ENCODE results near the gene CAMK2A. TPM values are rescaled to one million over a fixed set of nuclear protein-coding genes. Genes with fewer than 3 reads are reported as not detected.

The CAMK2A gene
- polyA plus RNA-seq, 1 donor (not counting 4 experiments of a cell fraction or from before 2014, with no cell fraction given) = 0.05 TPM

DNA sequence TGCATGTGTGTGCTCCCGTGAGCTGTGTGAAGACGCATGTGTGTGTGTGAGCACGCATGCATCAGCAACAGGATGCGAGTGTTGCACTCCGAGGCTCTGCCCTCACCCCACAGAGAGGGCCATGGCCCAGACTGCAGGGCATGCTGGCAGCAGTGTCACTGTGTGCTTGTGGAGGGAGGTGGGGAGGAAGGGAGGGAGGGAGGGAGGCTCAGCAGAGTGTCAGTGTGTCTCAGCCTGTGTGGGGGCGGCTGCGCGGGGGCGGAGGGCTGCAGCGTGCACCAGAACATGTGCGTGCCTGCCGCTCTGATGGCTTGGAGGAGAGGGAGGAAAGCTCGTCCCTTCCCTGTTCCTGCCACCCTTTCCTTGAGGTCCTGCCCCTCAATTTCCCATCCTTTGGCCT, 5.3 kb downstream of the CAMK2A start:
- FAIRE-seq = no peak
- Histone ChIP-seq H3K36me3 (ENCODE audit: control insufficient read depth in 2 of 2, extremely low read depth in 1 of 2, insufficient read depth in 2 of 2, low read length in 2 of 2) (no peaks in the 10 kb centered on the region), H3K79me2 (ENCODE audit: control insufficient read depth, insufficient read depth, low read length) (no peaks in the 10 kb centered on the region), H3K27ac (ENCODE audit: control insufficient read depth, insufficient read depth, low read length) (no peak overlapping the region), H2AFZ (ENCODE audit: control insufficient read depth, low read length) (no peak overlapping the region), H4K20me1 (ENCODE audit: control insufficient read depth, extremely low read depth, insufficient read depth, low read length) (no peaks in the 10 kb centered on the region), H3K4me3 (ENCODE audit: control insufficient read depth in 2 of 3, extremely low read depth in 1 of 3, insufficient read depth in 2 of 3, low read depth in 1 of 3, low read length in 3 of 3) (no peak overlapping the region), H3K9ac (ENCODE audit: control insufficient read depth, extremely low read depth, insufficient read depth, low read length) (no peak overlapping the region), H3K27me3 (ENCODE audit: control insufficient read depth, extremely low read depth, insufficient read depth, low read length) (peaks cover 10% of the 10 kb centered on the region), H3K4me2 (ENCODE audit: control insufficient read depth, extremely low read depth, insufficient read depth, low read depth, low read length) (no peak overlapping the region), H3K9me3 (ENCODE audit: control insufficient read depth, low read depth, low read length) (no peaks in the 10 kb centered on the region), H3K9me1 (ENCODE audit: control insufficient read depth, extremely low read depth, insufficient read depth, low read length) (no peaks in the 10 kb centered on the region), H3K4me1 (ENCODE audit: control insufficient read depth, extremely low read depth, insufficient read depth, low read length) (no peaks in the 10 kb centered on the region)
- TF ChIP-seq, protein P1, sequence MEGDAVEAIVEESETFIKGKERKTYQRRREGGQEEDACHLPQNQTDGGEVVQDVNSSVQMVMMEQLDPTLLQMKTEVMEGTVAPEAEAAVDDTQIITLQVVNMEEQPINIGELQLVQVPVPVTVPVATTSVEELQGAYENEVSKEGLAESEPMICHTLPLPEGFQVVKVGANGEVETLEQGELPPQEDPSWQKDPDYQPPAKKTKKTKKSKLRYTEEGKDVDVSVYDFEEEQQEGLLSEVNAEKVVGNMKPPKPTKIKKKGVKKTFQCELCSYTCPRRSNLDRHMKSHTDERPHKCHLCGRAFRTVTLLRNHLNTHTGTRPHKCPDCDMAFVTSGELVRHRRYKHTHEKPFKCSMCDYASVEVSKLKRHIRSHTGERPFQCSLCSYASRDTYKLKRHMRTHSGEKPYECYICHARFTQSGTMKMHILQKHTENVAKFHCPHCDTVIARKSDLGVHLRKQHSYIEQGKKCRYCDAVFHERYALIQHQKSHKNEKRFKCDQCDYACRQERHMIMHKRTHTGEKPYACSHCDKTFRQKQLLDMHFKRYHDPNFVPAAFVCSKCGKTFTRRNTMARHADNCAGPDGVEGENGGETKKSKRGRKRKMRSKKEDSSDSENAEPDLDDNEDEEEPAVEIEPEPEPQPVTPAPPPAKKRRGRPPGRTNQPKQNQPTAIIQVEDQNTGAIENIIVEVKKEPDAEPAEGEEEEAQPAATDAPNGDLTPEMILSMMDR (optimal IDR thresholded peaks at IDR 0.05 in 1 of 3, IDR thresholded peaks at IDR 0.05 in 1 of 3, conservative IDR thresholded peaks at IDR 0.05 in 1 of 3; ENCODE audit: extremely low read depth in 1 of 3, insufficient read depth in 2 of 3, low read length in 3 of 3) = no peak
- TF ChIP-seq EZH2 (IDR thresholded peaks at IDR 0.05; ENCODE audit: low read length) = no peak
- no peak for DNase-seq (ENCODE audit: low read depth, low spot score)
- dilution Hi-C loops (cut with MboI; ENCODE audit: extremely low pct_ligation_motif_present, low sequenced_read_pairs) = no loop called here

DNA sequence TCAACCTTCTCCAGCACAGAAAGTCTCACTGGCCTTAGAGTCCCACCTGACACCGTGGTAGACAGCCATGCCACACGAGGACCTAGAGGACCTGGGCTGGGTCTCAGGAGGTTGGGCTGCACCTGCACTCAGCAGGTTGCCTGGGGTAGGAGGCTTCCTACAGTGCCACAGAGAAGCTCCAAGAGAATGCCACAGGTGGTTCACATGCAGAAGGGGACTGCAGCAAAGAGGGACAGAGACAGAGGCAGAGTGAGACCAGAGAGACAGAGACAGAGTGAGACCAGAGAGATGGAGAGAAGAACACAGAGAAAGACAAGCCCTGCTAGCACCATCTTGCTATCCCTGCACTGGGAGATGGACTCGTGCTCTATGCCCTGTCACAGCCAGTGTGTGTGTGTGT, 5.7 kb downstream of the CAMK2A start:
- TF ChIP-seq, protein P1 (optimal IDR thresholded peaks at IDR 0.05 in 1 of 3, IDR thresholded peaks at IDR 0.05 in 1 of 3, conservative IDR thresholded peaks at IDR 0.05 in 1 of 3; ENCODE audit: extremely low read depth in 1 of 3, insufficient read depth in 2 of 3, low read length in 3 of 3) = no peak
- TF ChIP-seq EZH2 (IDR thresholded peaks at IDR 0.05; ENCODE audit: low read length) = no peak
- Histone ChIP-seq H2AFZ (ENCODE audit: control insufficient read depth, low read length) (no peak overlapping the region), H4K20me1 (ENCODE audit: control insufficient read depth, extremely low read depth, insufficient read depth, low read length) (no peaks in the 10 kb centered on the region), H3K36me3 (ENCODE audit: control insufficient read depth in 2 of 2, extremely low read depth in 1 of 2, insufficient read depth in 2 of 2, low read length in 2 of 2) (no peaks in the 10 kb centered on the region), H3K9me1 (ENCODE audit: control insufficient read depth, extremely low read depth, insufficient read depth, low read length) (no peaks in the 10 kb centered on the region), H3K4me3 (ENCODE audit: control insufficient read depth in 2 of 3, extremely low read depth in 1 of 3, insufficient read depth in 2 of 3, low read depth in 1 of 3, low read length in 3 of 3) (no peak overlapping the region), H3K9me3 (ENCODE audit: control insufficient read depth, low read depth, low read length) (no peaks in the 10 kb centered on the region), H3K79me2 (ENCODE audit: control insufficient read depth, insufficient read depth, low read length) (no peaks in the 10 kb centered on the region), H3K4me1 (ENCODE audit: control insufficient read depth, extremely low read depth, insufficient read depth, low read length) (no peaks in the 10 kb centered on the region), H3K27ac (ENCODE audit: control insufficient read depth, insufficient read depth, low read length) (no peak overlapping the region), H3K4me2 (ENCODE audit: control insufficient read depth, extremely low read depth, insufficient read depth, low read depth, low read length) (no peak overlapping the region), H3K27me3 (ENCODE audit: control insufficient read depth, extremely low read depth, insufficient read depth, low read length) (peaks cover 10% of the 10 kb centered on the region), H3K9ac (ENCODE audit: control insufficient read depth, extremely low read depth, insufficient read depth, low read length) (no peak overlapping the region)
- dilution Hi-C loops (cut with MboI; ENCODE audit: extremely low pct_ligation_motif_present, low sequenced_read_pairs) = no loop called here
- FAIRE-seq (no peak), DNase-seq (ENCODE audit: low read depth, low spot score) (no peak)
